Keratinocyte (primary cell): Measurements from ENCODE around the gene DOCK3. TPM values are rescaled to one million over a fixed set of nuclear protein-coding genes. Genes with fewer than 3 reads are reported as not detected.

Experiments
- DNase-seq: peaks from one replicate; pipeline ENCODE4 v3.0.0-alpha.2; 2011; ENCODE audit warnings: low read depth, missing footprints, low spot score
- FAIRE-seq: peaks from 2 replicates; lab custom pipeline; 2011; peaks lifted over from hg19 to GRCh38; lab: Jason Lieb, UNC
- H2AFZ ChIP-seq: 2 replicates; pipeline ENCODE4 v1.6.0; 2012; ENCODE audit warnings: low read length, control low read depth, inconsistent platforms; ENCODE audit not compliant: control insufficient read depth
- H3K27ac ChIP-seq: 2 replicates; pipeline ENCODE4 v1.5.1; 2011; ENCODE audit warnings: low read length; ENCODE audit not compliant: control insufficient read depth, insufficient read depth
- H3K27me3 ChIP-seq: 3 replicates; pipeline ENCODE4 v1.6.0; 2011; ENCODE audit warnings: low read length; ENCODE audit not compliant: control insufficient read depth, insufficient read depth; ENCODE audit errors: extremely low read depth
- H3K36me3 ChIP-seq, 2 experiments: 2 replicates in 1 of 2; 3 replicates in 1 of 2; pipeline ENCODE4 v1.5.1; 2011; ENCODE audit warnings: low read length in 2 of 2, mild to moderate bottlenecking in 1 of 2; ENCODE audit not compliant: control insufficient read depth in 2 of 2, insufficient read depth in 2 of 2; ENCODE audit errors: extremely low read depth in 1 of 2
- H3K4me1 ChIP-seq: 3 replicates; pipeline ENCODE4 v1.5.1; 2011; ENCODE audit warnings: low read length; ENCODE audit not compliant: control insufficient read depth, insufficient read depth; ENCODE audit errors: extremely low read depth
- H3K4me2 ChIP-seq: 3 replicates; pipeline ENCODE4 v1.6.0; 2011; ENCODE audit warnings: low read depth, low read length; ENCODE audit not compliant: control insufficient read depth, insufficient read depth; ENCODE audit errors: extremely low read depth
- H3K4me3 ChIP-seq, 3 experiments: fragments of 200-600 bp in 1 of 3; sonication (generic) in 1 of 3; 2 replicates in 2 of 3; 3 replicates in 1 of 3; pipeline ENCODE4 v1.5.1; 2011 to 2016; ENCODE audit warnings: low read length in 3 of 3, mild to moderate bottlenecking in 3 of 3, control low read depth in 2 of 3, inconsistent platforms in 1 of 3, low read depth in 1 of 3, mixed read lengths in 1 of 3, mixed run types in 1 of 3, moderate library complexity in 1 of 3; ENCODE audit not compliant: control insufficient read depth in 2 of 3, insufficient read depth in 2 of 3; ENCODE audit errors: extremely low read depth in 1 of 3
- H3K79me2 ChIP-seq: 2 replicates; pipeline ENCODE4 v1.6.0; 2012; ENCODE audit warnings: low read length; ENCODE audit not compliant: control insufficient read depth, insufficient read depth
- H3K9ac ChIP-seq: 3 replicates; pipeline ENCODE4 v1.6.0; 2011; ENCODE audit warnings: low read length; ENCODE audit not compliant: control insufficient read depth, insufficient read depth; ENCODE audit errors: extremely low read depth
- H3K9me1 ChIP-seq: 3 replicates; pipeline ENCODE4 v1.6.0; 2011; ENCODE audit warnings: low read length; ENCODE audit not compliant: control insufficient read depth, insufficient read depth; ENCODE audit errors: extremely low read depth
- H3K9me3 ChIP-seq: 2 replicates; pipeline ENCODE4 v1.5.1; 2012; ENCODE audit warnings: low read depth, low read length; ENCODE audit not compliant: control insufficient read depth
- H4K20me1 ChIP-seq: 3 replicates; pipeline ENCODE4 v1.6.0; 2011; ENCODE audit warnings: low read length; ENCODE audit not compliant: control insufficient read depth, insufficient read depth; ENCODE audit errors: extremely low read depth
- EZH2 ChIP-seq: IDR thresholded peaks from one replicate; pipeline ENCODE4 v1.6.1; 2012; ENCODE audit warnings: inconsistent platforms, mild to moderate bottlenecking, low read length, moderate library complexity
- dilution Hi-C: fragments of 300-500 bp; cut with MboI; formaldehyde crosslinking; loops from one replicate; pipeline ENCODE4 v1.7.0; 2020; ENCODE audit warnings: low sequenced_read_pairs; ENCODE audit not compliant: extremely low pct_ligation_motif_present
- polyA plus RNA-seq, 5 experiments: library from polyadenylated mRNA; depleted of rRNA in 3 of 5; stranded (reverse) in 3 of 5; stranded (forward) in 1 of 5; unstranded in 1 of 5; fragments of >200 nt; gene quantifications; 1 replicate in 1 of 5; 2 replicates in 3 of 5; 3 replicates in 1 of 5; pipeline versions ENCODE4 v1.2.1 to v1.2.3, GENCODE V29; 2011 to 2012; ENCODE audit warnings: missing spikeins in 2 of 5, low read depth in 1 of 5, low replicate concordance in 1 of 5
- TF ChIP-seq, protein P1 (sequence below), 3 experiments: IDR thresholded peaks in 1 of 3; conservative IDR thresholded peaks in 1 of 3; optimal IDR thresholded peaks in 1 of 3; 2 replicates in 2 of 3; 3 replicates in 1 of 3; pipeline versions ENCODE3 to v1.5.1; 2011; ENCODE audit warnings: low read length in 3 of 3, mild to moderate bottlenecking in 3 of 3, moderate library complexity in 2 of 3, control low read depth in 1 of 3, inconsistent platforms in 1 of 3; ENCODE audit not compliant: insufficient read depth in 2 of 3; ENCODE audit errors: extremely low read depth in 1 of 3

Gene DOCK3
- polyA plus RNA-seq, 1 donor (not counting 4 experiments of a cell fraction or from before 2014, with no cell fraction given): 0.10 TPM

DNA sequence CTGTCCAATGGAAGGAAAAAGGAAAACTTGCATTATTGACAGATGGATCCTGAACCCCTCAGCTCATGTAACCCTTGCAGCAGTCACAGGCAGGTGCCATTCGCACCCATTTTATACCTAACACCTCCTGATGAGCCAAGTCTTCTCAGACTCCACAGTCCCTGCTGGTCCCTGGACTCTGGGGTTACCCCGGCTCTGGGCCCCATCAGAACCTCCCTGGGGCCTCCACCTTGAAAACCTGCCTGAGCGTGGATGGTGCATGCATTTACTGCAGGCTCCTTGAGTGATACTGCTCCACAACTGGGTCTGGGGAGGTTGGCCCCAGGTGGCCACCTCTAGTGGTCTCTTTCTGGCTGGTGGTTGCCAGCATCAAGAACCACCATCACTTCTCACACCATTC lies 15.9 kb upstream of the DOCK3 start:
- no peaks in the 10 kb centered on the region for H4K20me1 ChIP-seq
- no peak overlapping the region for H3K9ac ChIP-seq
- peak overlapping the region; percentile 4 for H3K4me2 ChIP-seq
- H3K79me2 ChIP-seq: no peaks in the 10 kb centered on the region
- H3K4me1 ChIP-seq: peaks cover 21% of the 10 kb centered on the region
- TF ChIP-seq EZH2: no peak
- TF ChIP-seq, protein P1, sequence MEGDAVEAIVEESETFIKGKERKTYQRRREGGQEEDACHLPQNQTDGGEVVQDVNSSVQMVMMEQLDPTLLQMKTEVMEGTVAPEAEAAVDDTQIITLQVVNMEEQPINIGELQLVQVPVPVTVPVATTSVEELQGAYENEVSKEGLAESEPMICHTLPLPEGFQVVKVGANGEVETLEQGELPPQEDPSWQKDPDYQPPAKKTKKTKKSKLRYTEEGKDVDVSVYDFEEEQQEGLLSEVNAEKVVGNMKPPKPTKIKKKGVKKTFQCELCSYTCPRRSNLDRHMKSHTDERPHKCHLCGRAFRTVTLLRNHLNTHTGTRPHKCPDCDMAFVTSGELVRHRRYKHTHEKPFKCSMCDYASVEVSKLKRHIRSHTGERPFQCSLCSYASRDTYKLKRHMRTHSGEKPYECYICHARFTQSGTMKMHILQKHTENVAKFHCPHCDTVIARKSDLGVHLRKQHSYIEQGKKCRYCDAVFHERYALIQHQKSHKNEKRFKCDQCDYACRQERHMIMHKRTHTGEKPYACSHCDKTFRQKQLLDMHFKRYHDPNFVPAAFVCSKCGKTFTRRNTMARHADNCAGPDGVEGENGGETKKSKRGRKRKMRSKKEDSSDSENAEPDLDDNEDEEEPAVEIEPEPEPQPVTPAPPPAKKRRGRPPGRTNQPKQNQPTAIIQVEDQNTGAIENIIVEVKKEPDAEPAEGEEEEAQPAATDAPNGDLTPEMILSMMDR (optimal IDR thresholded peaks at IDR 0.05 in 1 of 3, IDR thresholded peaks at IDR 0.05 in 1 of 3, conservative IDR thresholded peaks at IDR 0.05 in 1 of 3; ENCODE audit: extremely low read depth in 1 of 3, insufficient read depth in 2 of 3, low read length in 3 of 3): no peak
- no peak for DNase-seq
- H3K9me1 ChIP-seq: no peaks in the 10 kb centered on the region
- H3K27me3 ChIP-seq: no peaks in the 10 kb centered on the region
- no peak overlapping the region for H2AFZ ChIP-seq
- H3K9me3 ChIP-seq: no peaks in the 10 kb centered on the region
- no peak for FAIRE-seq
- H3K36me3 ChIP-seq: no peaks in the 10 kb centered on the region
- dilution Hi-C loops: no loop called here
- no peak overlapping the region for H3K27ac ChIP-seq
- no peak overlapping the region for H3K4me3 ChIP-seq

DNA sequence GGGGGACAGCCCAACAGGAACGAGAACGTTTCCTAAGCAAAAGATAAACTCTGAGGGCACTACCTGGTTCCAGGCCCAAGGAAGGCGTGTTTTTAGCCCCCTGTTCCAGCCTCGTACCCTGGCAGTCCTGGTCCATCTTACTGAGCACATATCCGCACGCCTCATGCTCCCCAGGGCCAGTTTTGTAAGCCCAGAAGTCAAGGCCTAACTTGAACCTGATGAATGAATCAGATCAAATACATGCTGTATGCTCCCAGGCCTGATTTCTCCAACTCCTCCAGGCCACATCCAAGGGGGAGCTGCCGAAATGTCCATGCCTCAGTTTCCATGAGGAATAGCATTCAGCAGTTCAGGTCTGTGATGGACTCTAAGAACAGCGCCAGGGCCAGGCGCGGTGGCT lies 14.3 kb upstream of the DOCK3 start:
- Histone ChIP-seq H2AFZ (no peak overlapping the region), H3K27me3 (peaks cover 3% of the 10 kb centered on the region), H3K79me2 (no peaks in the 10 kb centered on the region), H3K9me1 (no peaks in the 10 kb centered on the region), H3K27ac (no peak overlapping the region), H3K9me3 (no peaks in the 10 kb centered on the region), H3K4me1 (peaks cover 16% of the 10 kb centered on the region), H3K9ac (no peak overlapping the region), H3K4me2 (no peak overlapping the region), H3K36me3 (no peaks in the 10 kb centered on the region), H4K20me1 (no peaks in the 10 kb centered on the region), H3K4me3 (no peak overlapping the region)
- TF ChIP-seq, protein P1 (optimal IDR thresholded peaks at IDR 0.05 in 1 of 3, IDR thresholded peaks at IDR 0.05 in 1 of 3, conservative IDR thresholded peaks at IDR 0.05 in 1 of 3; ENCODE audit: extremely low read depth in 1 of 3, insufficient read depth in 2 of 3, low read length in 3 of 3): no peak
- no peak for TF ChIP-seq EZH2
- FAIRE-seq (no peak), DNase-seq (no peak)
- dilution Hi-C loops: no loop called here
